ENCODE results near the gene ALCAM.

Gene ALCAM

GRCh38 chr3:105415951-105416350 lies 49.2 kb downstream of the ALCAM start:
- no peaks in the 10 kb centered on the region for H4K20me1 ChIP-seq (ENCODE audit: insufficient read depth, low read length)

GRCh38 chr3:105417525-105418289 lies 51.0 kb downstream of the ALCAM start:
- Histone ChIP-seq H2AFZ (ENCODE audit: low read length) (no peak overlapping the region), H3K9ac (ENCODE audit: low read length) (no peak overlapping the region), H3K4me3 (ENCODE audit: low read length) (no peak overlapping the region), H3K27me3 (replicated peaks; ENCODE audit: insufficient read depth, low read length) (no peaks in the 10 kb centered on the region), H3K4me2 (ENCODE audit: low read depth, low read length) (no peak overlapping the region), H4K20me1 (ENCODE audit: insufficient read depth, low read length) (no peaks in the 10 kb centered on the region), H3K9me2 (replicated peaks; ENCODE audit: insufficient read depth, low read length) (no peaks in the 10 kb centered on the region), H3K4me1 (ENCODE audit: low read length) (no peaks in the 10 kb centered on the region), H3F3A (ENCODE audit: insufficient read depth, low read length) (no peaks in the 10 kb centered on the region), H3K79me2 (ENCODE audit: low read length) (no peaks in the 10 kb centered on the region), H3K27ac (ENCODE audit: low read length) (no peak overlapping the region), H3K9me3 (replicated peaks; ENCODE audit: insufficient read depth, low read length) (no peaks in the 10 kb centered on the region), H3K36me3 (replicated peaks; ENCODE audit: insufficient read depth, low read length) (no peaks in the 10 kb centered on the region)
- no peak for DNase-seq
- no peak for TF ChIP-seq EZH2phosphoT487 (IDR thresholded peaks at IDR 0.05; ENCODE audit: low read length)
- TF ChIP-seq CTCF (IDR thresholded peaks at IDR 0.05; ENCODE audit: low read length): no peak
- no peak for TF ChIP-seq EZH2 (optimal IDR thresholded peaks at IDR 0.05; ENCODE audit: low read depth, low read length)

More at GRCh38 chr3:105415951-105416350, 49.2 kb downstream of the ALCAM start:
- no peak for TF ChIP-seq EZH2phosphoT487 (IDR thresholded peaks at IDR 0.05; ENCODE audit: low read length)
- no peak for TF ChIP-seq EZH2 (optimal IDR thresholded peaks at IDR 0.05; ENCODE audit: low read depth, low read length)
- no peak for TF ChIP-seq CTCF (IDR thresholded peaks at IDR 0.05; ENCODE audit: low read length)
- Histone ChIP-seq H3F3A (ENCODE audit: insufficient read depth, low read length) (no peaks in the 10 kb centered on the region), H3K9me2 (replicated peaks; ENCODE audit: insufficient read depth, low read length) (no peaks in the 10 kb centered on the region), H3K9me3 (replicated peaks; ENCODE audit: insufficient read depth, low read length) (no peaks in the 10 kb centered on the region), H3K4me2 (ENCODE audit: low read depth, low read length) (no peak overlapping the region), H3K9ac (ENCODE audit: low read length) (no peak overlapping the region), H3K36me3 (replicated peaks; ENCODE audit: insufficient read depth, low read length) (no peaks in the 10 kb centered on the region), H3K4me3 (ENCODE audit: low read length) (no peak overlapping the region), H2AFZ (ENCODE audit: low read length) (no peak overlapping the region), H3K4me1 (ENCODE audit: low read length) (no peaks in the 10 kb centered on the region), H3K27me3 (replicated peaks; ENCODE audit: insufficient read depth, low read length) (no peaks in the 10 kb centered on the region), H3K27ac (ENCODE audit: low read length) (no peak overlapping the region), H3K79me2 (ENCODE audit: low read length) (no peaks in the 10 kb centered on the region)
- DNase-seq: no peak

- DNase-seq: no peak
- TF ChIP-seq EZH2 (optimal IDR thresholded peaks at IDR 0.05; ENCODE audit: low read depth, low read length): no peak
- H3K4me2 ChIP-seq (ENCODE audit: low read depth, low read length): no peak overlapping the region
- H3F3A ChIP-seq (ENCODE audit: insufficient read depth, low read length): no peaks in the 10 kb centered on the region
- H4K20me1 ChIP-seq (ENCODE audit: insufficient read depth, low read length): no peaks in the 10 kb centered on the region
- H3K79me2 ChIP-seq (ENCODE audit: low read length): no peaks in the 10 kb centered on the region
- H3K27ac ChIP-seq (ENCODE audit: low read length): no peak overlapping the region
- no peaks in the 10 kb centered on the region for H3K36me3 ChIP-seq (replicated peaks; ENCODE audit: insufficient read depth, low read length)
- H3K4me1 ChIP-seq (ENCODE audit: low read length): no peaks in the 10 kb centered on the region
- H3K9ac ChIP-seq (ENCODE audit: low read length): no peak overlapping the region
- no peaks in the 10 kb centered on the region for H3K27me3 ChIP-seq (replicated peaks; ENCODE audit: insufficient read depth, low read length)
- H2AFZ ChIP-seq (ENCODE audit: low read length): no peak overlapping the region
- no peak overlapping the region for H3K4me3 ChIP-seq (ENCODE audit: low read length)
- no peaks in the 10 kb centered on the region for H3K9me3 ChIP-seq (replicated peaks; ENCODE audit: insufficient read depth, low read length)
- no peaks in the 10 kb centered on the region for H3K9me2 ChIP-seq (replicated peaks; ENCODE audit: insufficient read depth, low read length)
Measured at GRCh38 chr3:105422645-105423044, 55.9 kb downstream of the ALCAM start.

GRCh38 chr3:105423397-105423796 lies 56.7 kb downstream of the ALCAM start:
- no peaks in the 10 kb centered on the region for H3K36me3 ChIP-seq (replicated peaks; ENCODE audit: insufficient read depth, low read length)
- no peaks in the 10 kb centered on the region for H3K27me3 ChIP-seq (replicated peaks; ENCODE audit: insufficient read depth, low read length)
- no peak overlapping the region for H3K4me2 ChIP-seq (ENCODE audit: low read depth, low read length)
- H3K27ac ChIP-seq (ENCODE audit: low read length): no peak overlapping the region
- H3K9me2 ChIP-seq (replicated peaks; ENCODE audit: insufficient read depth, low read length): no peaks in the 10 kb centered on the region
- no peaks in the 10 kb centered on the region for H3F3A ChIP-seq (ENCODE audit: insufficient read depth, low read length)
- no peaks in the 10 kb centered on the region for H3K4me1 ChIP-seq (ENCODE audit: low read length)
- no peaks in the 10 kb centered on the region for H4K20me1 ChIP-seq (ENCODE audit: insufficient read depth, low read length)
- no peaks in the 10 kb centered on the region for H3K9me3 ChIP-seq (replicated peaks; ENCODE audit: insufficient read depth, low read length)
- H3K9ac ChIP-seq (ENCODE audit: low read length): no peak overlapping the region
- no peak for TF ChIP-seq CTCF (IDR thresholded peaks at IDR 0.05; ENCODE audit: low read length)
- no peak for TF ChIP-seq EZH2 (optimal IDR thresholded peaks at IDR 0.05; ENCODE audit: low read depth, low read length)
- TF ChIP-seq EZH2phosphoT487 (IDR thresholded peaks at IDR 0.05; ENCODE audit: low read length): no peak
- no peak for DNase-seq
- no peak overlapping the region for H2AFZ ChIP-seq (ENCODE audit: low read length)
- H3K79me2 ChIP-seq (ENCODE audit: low read length): no peaks in the 10 kb centered on the region
- no peak overlapping the region for H3K4me3 ChIP-seq (ENCODE audit: low read length)
